HT1080 (cell line): ENCODE results near the gene EPHB1. TPM values are rescaled to one million over a fixed set of nuclear protein-coding genes. Genes with fewer than 3 reads are reported as not detected.

ENCODE experiments used
- DNase-seq: peaks from one replicate; pipeline ENCODE4 v3.0.0-alpha.2; 2015; ENCODE audit warnings: low read depth
- total RNA-seq: library from RNA; depleted of rRNA; stranded (reverse); fragments of >200 nt; shearing (Covaris generic); gene quantifications from 2 replicates; pipeline ENCODE4 v1.2.3, GENCODE V29; 2014

Gene EPHB1
- total RNA-seq, 1 experiment from 2014 or later = 4.4 TPM

DNA sequence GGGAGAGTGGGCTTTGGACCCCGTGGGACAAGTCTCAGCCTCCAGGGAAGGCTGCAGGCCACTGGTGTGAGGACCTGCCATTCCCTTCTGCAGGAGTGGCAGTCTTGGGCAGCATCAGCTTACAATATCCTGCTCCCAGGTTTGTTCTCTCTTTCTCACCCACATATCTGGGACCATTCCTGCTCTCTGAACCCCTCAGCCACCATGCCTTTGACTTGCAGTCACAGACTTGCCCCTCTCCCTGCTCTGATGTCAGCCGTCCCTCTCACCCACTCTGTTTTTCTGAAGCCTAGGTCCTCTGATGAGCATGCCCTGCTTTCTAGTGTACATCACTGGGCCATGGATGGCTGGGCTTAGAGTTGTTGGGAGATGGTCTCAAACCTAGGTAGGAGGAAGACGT is 282.1 kb downstream of the EPHB1 start:
- no peak for DNase-seq

DNA sequence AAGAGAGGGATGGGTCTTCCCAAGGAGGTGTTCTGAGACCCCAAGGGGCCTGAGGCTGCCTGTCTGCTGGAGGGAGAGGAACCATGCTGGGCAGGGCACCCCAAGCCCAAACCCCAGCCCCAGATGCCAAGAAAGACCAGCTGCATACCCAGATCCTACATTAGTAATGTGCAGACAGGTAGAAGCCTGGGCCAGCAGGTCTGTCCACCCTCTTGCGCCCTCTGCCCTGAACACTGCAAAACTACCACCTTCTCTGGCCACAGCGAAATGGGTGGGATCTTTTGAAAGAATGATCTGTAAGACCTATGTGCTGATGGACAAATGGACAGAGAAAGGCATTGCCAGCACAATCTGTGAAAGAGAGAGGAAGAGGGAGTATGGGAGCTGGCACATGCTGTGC is 283.2 kb downstream of the EPHB1 start:
- DNase-seq = no peak

DNA sequence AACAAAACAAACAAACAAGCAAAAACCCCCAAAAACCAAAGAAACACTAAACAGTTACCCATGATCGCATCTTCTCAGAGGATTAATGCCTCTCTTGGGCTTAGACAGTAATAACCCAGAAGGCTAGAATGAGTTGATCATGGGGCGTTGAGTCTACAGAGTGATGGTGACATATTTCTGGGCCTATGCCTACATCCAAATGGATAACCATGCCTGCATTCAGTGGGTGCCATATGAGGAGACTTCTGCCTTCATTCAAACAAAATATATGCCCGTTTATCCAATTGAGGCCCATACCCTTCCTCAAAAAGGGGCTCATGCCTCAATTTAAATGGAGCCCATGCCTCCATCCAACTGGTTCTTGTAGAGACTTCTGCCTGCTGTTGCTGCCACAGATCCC is 284.0 kb downstream of the EPHB1 start:
- no peak for DNase-seq

DNA sequence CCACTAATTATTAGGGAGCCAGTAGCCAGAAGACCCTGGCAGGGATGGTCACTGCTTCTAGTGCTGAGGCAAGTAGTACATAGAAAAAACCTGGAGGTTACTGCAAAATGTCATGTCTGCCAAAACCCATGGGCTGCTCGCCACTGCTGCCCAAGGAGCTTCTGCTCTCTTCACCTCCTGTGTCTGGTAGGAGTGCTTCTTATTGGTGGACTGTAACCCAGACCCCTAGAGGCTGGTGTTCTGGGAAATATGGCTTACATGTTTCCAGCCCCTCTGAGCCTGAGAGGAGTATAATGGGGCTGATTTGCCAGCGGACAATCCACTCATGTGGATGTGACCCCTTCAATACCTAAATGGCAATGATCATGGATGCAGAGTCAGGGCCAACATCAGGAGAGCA is 286.4 kb downstream of the EPHB1 start:
- no peak for DNase-seq

DNA sequence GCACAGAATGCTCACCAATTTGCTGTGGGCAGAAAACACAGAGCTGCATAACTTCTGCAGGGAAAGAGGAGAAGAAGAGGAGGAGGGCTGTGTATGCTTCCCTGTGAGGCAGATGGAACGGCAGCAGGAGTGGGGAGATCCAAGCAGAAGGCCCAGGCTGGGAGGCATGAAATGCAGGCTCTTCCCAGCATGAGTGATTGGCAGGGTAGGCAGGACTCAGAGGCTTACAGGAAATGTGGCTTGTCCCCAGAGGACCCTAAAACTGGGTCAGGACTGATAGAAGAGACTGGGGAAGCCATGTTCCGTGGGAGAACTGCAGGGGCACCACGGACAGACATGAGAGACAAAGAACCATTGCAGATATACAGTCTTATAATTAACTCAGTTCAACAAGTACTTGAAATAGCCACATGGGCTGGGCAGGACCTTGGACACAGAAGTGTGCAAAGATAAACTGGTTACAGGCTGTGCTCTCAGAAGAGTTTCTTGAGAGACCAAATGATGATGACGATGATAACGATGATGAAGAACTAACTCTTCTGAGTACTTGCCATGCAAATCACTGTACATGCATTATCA is 286.9 kb downstream of the EPHB1 start:
- no peak for DNase-seq

DNA sequence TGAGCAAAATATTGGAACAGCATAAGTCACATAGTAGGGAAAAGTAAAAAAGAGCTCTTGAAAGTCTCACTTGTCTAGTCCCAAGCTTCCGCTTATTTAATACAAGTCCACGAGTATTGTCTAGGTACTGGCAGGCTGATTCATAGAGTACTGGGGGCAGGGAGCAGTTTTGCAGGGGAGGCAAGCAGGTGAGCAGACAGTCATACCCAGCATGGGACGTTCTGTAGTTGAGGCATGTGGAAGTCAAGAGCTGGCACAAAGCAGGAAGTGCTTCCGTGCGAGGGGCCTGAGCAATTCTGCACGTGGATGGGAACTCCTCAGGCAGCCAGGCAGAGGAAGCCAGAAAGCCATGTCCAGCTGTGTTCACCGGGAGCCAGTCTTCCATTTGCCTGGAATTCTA is 287.6 kb downstream of the EPHB1 start:
- DNase-seq = peak; percentile 57

DNA sequence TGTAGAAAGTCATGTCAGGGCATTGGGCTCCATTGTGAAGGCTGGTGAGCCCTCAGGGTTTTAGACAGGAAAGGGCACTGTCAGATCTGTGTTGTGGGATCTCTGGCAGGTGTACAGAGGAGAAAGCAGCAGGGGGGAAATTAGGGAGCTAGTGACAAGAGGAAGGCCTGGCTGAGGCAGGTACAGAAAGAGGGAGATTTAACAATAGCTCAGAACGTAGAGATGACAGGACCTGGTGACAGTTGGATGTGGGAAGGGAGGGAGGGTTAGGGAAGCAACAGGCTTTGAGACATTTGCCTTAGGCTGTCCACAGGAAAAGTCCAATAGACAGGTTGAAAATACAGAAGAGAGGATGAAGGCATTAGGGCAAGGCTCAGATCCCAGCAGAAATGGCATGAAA is 288.1 kb downstream of the EPHB1 start:
- no peak for DNase-seq

DNA sequence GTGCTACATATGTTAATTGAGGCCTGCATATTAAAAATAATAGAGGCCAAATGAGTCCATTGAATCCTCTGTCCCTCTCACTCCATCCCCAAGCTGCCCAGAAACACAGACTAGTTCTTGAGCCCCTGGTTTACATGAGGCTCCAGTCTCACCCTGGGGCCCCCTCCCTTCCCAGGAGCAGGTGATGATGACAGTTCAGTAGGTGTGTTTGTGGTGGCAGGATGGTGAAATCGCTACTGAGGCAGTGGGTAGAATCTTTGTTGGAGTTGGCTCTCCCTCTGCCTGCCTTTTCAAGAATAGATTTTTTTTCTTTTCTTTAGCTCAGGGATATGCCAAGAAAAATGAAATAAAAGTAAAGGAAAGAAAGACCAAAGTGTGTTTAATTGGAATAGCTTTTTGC is 288.7 kb downstream of the EPHB1 start:
- no peak for DNase-seq

DNA sequence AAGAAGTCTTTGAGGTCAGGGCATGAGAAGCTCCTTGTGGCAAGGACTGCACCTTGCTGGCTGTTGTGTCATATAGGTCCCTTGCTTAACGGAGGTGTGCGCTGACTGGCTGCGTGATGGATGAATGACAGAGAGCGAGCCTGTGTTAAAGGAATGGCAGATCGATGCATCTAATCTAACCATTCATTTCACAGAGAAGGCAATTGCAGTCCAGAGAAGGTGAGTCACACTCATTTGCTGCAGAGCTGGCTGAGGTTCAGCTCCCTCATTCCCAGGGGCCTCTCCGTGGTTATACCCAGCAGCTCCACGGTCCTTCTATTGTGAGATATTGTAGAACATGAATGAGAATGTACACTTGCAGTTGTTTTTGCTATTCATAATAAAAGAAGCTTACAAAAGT is 289.3 kb downstream of the EPHB1 start:
- DNase-seq = peak; percentile 48

DNA sequence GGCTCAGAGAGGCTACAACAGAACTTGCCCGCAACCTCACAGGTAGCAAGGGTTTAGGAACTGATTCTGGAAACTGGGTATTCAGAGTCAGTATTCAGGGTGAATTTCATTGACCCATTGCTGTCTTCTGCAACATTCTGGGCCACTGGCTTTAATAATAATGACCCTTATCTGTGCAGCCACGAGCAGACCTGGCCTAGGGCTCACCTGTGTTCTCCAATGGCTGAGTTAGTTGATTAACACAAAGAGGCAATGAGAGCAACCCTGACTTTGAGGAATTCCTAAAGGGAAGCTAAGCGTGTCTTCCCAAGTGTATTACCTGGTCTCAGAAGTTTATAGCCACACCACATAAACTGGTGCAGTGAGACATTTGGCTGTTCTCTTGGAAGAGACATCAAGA is 289.9 kb downstream of the EPHB1 start:
- DNase-seq = no peak

DNA sequence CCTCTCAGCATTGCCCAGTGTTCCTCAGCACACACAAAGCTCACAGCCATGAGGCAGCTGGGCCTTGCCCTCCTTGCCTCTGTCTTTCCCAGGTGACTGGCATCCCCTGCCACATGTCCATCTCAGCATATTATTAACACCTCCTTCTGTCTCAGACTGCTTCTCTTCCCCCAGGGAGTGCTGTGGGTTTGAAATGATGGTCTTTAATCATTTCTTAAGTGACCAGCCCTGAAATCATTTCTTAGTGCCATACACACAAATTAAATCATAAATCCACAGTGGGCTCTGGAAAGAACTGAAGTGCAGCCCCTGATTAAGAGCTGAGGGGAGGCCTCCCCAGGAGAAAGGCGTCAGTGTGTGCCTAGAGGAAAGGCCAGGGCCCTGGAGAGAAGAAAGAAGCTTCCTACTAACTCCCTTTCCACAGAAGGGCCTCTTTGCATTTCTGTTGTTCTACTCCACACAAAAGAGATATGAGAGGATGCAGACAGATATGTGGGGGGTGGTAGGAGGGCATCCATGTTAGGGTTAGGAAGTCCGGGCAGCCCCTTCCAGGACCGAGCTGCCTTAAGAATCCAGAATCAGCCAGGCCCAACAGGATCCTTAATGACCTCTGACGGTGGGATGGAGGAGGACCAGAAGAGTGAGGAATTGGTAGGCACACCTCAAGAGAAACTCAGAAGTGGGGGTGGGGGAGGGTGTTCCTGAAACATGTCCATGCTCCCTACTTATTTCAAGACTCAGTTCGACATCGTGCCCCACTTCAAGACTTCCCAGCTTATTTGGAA is 290.8 kb downstream of the EPHB1 start:
- no peak for DNase-seq

DNA sequence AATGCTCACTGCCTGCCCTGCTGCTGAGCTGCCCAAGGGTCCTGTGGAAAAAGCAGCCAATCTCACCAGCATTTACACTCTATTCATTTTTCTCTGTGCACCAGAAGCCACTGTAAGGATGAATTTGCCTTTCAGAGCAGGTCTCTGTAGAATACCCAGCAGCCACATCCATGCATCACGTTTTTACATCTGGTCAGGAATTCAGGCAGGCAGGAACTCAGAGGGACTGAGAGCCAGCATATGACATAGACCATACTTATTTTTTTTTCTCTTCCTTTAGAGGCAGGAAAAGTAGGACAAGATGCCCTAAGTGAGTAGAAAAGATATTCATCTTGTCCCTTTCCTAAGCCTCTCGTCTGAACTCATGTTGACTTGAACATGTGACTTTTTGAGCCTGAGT is 292.7 kb downstream of the EPHB1 start:
- DNase-seq = no peak

DNA sequence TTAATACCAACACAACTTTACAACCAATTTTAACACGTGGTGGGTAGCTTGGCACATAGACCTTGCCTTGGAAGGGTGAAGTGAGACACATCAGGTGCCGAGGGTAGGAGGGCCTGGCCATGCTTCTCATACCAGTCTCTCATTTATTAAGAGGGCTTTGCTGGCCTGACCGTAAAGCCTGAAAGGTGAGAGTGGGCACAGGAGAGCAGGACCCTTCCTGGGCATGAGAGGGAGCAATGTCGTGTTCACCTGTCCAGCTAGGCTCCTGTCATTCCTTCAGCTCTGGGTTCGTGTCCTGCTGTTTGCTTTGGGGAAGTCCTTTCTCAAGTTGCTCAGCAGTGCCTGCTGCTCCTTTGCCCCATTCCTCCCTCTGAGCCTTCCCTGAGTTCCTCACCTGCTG is 294.4 kb downstream of the EPHB1 start:
- no peak for DNase-seq

DNA sequence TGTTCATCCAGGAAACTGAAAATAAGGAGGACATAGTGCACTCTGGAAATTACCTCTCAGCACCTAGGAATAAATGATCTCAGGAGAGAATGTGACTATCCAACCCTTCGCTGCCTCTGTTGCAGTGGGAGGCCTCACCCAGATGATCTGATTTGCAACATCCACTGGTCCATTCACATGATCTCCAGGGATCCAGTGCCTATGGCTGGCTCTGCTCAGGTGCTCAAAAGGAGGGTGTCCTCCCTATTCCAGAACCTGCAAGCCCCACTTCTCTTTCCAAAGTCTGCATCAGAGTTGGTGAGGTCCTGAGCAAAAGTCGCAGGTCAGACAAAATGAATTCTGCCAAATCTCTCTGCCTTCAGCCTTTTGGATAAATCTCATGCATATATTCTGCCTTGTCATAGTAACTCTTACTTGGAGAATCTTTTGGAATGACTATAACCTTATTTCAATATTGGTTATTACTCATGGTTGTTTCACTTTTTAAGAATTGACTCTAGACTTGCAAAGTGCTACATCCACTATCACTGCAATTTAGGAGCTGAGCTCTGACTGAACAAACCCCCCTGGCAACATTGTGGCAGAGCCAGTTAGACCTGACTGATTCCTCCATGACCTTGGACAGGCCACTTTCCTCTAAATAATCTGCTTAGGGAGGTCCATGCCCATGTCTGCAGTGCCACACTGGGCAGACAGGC is 295.1 kb downstream of the EPHB1 start:
- DNase-seq = no peak

DNA sequence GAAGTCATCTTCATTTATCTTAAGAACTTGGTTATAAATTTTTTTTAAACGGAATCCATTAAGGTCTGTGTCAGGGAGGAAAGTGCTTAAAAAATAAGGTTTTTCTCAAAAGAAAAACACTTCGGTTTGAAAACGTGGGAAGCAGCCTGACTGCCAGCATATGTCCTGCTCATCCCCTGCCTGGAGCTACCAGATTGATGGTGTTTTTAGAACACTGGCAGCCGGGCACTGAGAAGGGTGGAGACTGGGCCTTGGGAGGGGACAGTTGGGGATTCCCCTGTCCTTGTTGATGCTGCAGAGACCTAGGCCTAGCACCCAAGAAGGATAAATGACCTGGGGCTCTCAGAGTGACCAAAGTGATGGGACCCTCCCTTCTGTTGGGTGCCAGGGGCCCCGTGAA is 296.9 kb downstream of the EPHB1 start:
- no peak for DNase-seq

DNA sequence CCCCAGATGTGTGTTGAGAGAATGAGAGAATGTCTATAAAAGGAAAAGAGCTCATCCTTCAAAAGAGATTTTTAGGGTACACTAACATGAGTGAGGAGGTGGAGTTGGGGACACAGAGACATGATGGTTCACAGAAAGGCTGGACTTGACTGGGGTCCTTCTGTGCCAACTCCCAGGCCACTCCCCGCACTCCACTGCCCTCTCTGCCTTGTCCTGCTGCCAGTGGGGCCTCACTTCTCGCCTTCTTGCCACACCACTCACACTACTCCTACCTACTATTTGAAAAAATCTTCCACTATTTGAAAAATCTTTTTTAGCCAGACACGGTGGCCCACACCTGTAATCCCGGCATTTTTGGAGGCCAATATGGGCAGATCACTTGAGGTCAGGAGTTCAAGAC is 298.1 kb downstream of the EPHB1 start:
- DNase-seq = no peak

DNA sequence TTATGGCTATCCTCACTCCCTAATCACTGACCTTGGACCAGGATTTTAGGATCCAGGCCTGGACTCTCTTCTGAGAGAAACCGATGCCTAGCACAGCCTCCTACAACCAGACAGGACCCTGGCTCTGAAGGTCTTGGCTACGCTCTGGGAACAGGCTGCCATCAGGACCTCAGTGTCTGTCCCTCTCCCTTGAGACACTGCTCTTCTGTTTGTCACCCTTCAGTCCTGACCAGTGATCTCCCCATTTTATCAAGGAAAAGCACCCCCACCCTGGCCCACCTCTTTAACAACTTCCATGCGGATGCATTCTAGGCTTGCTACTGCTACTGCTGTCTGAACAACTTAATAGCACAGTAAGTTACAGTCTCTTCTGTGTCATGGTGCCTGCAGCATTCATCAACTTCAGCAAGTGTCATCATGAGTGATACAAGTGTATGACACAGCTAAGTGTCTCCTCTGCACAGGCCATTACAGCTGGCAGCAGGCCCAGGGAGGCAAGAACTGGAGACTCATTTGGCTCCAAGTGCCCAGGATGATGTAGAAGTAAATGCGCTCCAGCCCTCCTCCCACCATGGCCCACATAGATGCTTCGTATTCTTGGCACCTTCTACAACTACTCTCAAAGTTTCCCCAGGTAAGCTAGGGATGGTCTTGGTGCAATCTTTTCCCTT is 302.4 kb downstream of the EPHB1 start:
- no peak for DNase-seq

DNA sequence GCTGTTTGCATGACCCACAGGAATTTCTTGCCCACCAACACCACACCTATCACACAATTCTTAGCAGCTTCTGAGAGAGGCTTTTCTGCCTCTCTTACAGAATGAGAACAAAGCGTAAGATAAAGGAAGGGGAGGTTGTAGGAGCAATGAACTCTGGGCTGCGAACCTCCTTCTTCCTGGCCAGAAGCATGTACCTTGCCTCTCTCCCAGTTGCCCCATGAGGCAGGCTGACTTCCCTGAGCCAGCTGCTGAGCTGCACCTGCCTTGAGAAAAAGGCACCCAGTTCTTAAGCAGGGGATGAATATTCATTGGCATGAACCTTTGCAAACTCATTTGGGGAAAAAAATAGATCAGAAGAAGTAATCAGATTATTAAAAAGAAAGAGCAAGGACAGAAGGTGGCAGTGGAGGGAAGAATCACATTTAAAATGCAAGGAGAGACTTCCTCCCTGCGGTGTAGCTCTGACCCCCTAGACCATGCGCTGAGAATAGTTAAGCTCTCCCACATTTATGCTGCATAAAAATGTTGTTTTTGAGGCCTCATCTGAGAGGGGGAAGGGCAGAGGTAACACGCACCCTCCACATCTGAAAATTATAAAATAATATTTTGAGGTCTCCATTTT is 304.8 kb downstream of the EPHB1 start:
- DNase-seq = no peak

DNA sequence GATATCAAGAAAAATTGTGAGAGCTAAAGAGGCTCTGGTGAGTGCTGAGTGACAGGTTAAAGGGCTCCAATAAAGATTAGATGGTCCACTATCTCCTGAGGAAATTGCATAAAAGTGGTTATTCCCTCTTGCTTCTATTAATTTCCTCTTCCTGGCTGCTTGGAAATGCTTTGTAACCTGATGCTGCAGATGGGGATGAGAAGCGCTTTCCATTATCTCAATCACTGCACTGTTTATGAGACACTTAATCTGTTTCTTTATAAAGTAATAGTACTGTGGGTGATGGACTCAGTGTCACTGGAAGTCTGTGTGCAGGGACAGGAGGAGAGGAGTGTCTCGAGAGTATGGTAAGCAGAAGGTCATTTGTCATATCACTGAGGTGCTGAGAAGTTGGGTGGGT is 305.3 kb downstream of the EPHB1 start:
- DNase-seq = no peak

DNA sequence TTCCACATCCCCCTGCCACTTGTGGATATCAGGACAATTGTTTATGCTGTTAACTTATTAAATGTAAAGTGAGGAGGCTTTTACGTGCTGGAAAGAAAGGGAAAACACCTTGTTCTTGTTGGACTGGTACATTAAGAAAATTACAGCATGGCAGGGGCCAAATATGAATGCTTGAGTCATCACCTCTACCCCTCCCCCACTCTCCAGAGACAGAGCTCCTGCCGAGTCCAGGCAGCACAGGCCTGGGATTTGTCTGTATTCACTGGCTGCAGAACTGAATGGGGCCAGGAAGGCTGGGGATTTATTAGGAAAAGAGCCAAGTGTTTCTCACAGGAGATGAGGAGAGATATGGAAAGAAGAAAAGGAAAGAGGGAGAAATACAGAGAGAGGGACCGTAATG is 308.9 kb downstream of the EPHB1 start:
- DNase-seq = peak; percentile 35

DNA sequence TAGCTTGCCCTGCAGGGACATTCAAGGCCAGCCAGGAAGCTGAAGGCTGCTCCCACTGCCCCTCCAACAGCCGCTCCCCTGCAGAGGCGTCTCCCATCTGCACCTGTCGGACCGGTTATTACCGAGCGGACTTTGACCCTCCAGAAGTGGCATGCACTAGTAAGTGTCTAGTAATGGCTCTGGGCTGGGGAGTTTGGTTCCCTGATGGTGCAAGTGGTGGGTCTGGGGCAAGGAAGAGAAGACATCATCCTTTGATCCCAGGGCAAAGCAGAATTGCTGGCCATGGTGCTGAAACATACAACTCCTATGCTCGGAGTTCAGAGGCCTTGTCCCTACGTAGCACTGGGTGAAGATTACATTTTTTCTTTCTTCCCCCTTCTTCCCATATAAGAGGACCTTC is 311.4 kb downstream of the EPHB1 start:
- peak; percentile 49 for DNase-seq

DNA sequence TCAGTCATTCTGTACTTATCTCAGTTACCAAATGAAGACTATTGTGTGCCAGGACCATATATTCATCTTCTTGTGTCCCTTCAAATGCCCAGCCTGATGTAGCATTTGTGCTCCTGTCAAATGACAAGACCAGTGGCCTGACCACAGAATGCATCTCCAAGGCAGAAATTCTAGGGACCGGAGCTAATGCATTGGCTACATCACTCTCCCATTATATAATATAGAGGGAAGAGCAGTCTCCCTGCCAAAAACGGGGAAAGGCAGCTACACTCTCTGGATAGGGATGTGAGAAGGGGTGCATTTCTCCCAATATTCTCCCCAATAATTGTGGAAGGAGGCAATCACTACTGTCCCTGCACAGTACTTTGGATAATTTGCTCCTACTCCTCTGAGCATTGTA is 312.0 kb downstream of the EPHB1 start:
- DNase-seq = no peak
